ENCODE measurements around the gene ABCA7.

Gene ABCA7

DNA sequence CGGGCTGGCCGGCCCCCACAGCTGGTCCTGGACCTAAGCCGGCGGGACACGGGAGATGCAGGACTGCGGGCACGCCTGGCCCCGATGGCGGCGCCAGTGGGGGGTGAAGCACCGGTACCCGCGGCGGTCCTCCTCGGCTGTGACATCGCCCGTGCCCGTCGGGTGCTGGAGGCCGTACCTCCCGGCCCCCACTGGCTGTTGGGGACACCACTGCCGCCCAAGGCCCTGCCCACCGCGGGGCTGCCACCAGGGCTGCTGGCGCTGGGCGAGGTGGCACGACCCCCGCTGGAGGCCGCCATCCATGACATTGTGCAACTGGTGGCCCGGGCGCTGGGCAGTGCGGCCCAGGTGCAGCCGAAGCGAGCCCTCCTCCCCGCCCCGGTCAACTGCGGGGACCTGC lies 36.6 kb upstream of the ABCA7 start:
- DNase-seq = no peak

DNA sequence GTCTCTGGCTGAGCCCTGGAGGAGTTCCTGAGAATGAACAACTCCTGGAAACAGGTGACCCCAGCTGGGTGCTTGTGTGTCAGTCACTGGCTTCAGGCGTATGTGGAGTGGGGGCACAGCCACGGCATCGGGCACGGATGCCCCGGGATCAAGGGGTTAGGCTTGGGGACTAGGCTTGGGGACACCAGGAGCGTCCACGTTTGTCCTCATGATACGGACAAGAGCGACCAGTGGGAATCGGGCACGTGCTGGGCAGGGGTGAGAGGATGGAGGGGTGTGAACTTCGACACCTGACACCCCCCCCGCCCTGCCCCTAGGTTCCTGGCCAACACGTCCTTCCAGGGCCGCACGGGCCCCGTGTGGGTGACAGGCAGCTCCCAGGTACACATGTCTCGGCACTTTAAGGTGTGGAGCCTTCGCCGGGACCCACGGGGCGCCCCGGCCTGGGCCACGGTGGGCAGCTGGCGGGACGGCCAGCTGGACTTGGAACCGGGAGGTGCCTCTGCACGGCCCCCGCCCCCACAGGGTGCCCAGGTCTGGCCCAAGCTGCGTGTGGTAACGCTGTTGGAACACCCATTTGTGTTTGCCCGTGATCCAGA lies 35.6 kb upstream of the ABCA7 start:
- DNase-seq = no peak

DNA sequence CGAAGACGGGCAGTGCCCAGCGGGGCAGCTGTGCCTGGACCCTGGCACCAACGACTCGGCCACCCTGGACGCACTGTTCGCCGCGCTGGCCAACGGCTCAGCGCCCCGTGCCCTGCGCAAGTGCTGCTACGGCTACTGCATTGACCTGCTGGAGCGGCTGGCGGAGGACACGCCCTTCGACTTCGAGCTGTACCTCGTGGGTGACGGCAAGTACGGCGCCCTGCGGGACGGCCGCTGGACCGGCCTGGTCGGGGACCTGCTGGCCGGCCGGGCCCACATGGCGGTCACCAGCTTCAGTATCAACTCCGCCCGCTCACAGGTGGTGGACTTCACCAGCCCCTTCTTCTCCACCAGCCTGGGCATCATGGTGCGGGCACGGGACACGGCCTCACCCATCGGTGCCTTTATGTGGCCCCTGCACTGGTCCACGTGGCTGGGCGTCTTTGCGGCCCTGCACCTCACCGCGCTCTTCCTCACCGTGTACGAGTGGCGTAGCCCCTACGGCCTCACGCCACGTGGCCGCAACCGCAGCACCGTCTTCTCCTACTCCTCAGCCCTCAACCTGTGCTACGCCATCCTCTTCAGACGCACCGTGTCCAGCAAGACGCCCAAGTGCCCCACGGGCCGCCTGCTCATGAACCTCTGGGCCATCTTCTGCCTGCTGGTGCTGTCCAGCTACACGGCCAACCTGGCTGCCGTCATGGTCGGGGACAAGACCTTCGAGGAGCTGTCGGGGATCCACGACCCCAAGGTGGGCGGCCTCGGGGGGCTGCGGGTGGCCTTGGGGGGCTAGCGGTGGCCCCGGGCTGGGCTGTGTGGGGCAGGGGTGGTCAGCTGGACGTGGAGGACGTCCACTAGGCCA lies 34.9 kb upstream of the ABCA7 start:
- no peak for DNase-seq

DNA sequence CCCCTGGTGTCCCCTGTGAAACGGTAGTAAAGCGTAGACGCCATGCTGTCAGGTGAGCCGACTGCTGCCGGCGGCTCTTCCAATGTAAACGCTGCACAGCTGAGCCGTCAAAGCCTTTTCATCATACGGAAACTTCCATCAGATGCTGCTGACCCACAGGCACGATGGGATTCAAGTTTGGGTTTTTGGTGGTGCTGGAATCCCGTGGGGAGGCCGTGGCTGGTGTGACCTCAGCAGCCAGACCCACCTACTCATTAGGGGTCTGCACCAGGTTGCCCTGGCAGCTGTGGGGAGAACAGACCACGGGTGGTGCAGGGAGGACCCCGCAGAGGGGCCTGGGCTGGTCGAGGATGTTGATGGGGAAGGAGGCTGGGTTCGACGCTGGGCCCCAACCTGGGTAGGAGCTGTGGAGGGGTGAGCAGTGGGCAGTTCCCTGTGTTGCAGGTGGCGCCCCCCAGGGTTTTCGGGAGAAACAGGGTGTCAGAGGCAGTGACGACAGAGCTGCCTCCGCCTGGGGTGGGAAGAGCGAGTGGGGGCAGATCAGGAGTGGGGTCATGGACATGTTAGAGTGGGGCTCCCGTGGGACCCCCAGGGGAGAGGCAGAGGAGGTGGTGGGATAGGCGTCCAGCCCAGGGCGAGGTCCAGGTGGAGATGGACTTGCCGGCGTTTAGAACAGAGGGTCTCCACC lies 33.1 kb upstream of the ABCA7 start:
- no peak for DNase-seq

DNA sequence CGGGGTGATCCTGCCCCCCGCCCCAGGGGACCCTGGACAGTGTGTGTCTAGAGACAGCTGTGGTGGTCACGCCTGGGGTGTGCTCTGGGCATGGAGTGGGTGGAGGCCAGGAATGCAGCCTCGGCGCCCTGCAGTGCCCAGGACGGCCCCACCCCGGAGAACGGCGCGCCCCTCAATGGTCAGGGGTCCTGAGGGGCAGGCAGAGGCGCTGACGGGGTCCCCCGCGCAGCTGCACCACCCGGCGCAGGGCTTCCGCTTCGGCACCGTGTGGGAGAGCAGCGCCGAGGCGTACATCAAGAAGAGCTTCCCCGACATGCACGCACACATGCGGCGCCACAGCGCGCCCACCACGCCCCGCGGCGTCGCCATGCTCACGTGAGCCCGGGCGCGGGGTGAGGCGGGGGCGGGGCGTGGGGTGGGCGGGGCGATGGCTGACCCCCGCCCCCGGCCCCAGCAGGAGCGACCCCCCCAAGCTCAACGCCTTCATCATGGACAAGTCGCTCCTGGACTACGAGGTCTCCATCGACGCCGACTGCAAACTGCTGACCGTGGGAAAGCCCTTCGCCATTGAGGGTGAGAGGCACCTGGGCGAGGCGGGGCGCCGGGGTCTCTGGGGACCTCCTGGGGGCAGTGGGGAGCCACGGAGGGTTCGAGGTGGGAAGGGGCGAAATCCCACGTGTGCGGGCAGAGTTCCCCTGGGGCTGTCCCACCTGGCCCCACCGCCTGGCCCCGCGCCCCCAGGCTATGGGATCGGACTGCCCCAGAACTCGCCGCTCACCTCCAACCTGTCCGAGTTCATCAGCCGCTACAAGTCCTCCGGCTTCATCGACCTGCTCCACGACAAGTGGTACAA lies 32.3 kb upstream of the ABCA7 start:
- DNase-seq = no peak

DNA sequence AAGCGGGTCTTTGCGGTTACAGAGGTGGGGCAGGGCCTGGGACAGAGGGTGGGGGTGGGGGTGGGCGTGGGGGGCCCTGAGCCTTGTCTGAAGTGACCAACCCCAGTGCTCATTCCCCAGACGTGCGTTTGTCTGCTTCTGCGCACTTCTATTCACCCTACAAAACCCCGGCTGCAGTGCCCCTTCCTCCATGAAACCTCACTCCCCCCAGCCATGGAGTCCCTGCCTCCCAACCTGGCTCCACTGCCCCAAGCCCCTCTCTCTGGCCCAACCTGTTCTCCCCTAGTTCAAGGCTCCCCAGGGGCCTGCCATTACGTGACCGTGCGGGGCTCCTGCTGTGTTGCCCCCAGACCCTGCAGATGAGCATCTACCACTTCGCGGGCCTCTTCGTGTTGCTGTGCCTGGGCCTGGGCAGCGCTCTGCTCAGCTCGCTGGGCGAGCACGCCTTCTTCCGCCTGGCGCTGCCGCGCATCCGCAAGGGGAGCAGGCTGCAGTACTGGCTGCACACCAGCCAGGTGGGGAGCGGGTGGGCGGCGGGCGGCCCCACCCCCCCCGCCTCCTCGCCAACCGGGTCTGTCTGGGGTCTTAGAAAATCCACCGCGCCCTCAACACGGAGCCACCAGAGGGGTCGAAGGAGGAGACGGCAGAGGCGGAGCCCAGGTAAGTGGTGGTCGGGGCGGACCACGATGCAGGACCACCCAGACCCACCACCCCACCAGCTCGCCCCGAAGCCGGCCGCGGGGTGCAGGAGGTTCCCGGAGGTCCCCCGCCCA lies 31.5 kb upstream of the ABCA7 start:
- DNase-seq = no peak

DNA sequence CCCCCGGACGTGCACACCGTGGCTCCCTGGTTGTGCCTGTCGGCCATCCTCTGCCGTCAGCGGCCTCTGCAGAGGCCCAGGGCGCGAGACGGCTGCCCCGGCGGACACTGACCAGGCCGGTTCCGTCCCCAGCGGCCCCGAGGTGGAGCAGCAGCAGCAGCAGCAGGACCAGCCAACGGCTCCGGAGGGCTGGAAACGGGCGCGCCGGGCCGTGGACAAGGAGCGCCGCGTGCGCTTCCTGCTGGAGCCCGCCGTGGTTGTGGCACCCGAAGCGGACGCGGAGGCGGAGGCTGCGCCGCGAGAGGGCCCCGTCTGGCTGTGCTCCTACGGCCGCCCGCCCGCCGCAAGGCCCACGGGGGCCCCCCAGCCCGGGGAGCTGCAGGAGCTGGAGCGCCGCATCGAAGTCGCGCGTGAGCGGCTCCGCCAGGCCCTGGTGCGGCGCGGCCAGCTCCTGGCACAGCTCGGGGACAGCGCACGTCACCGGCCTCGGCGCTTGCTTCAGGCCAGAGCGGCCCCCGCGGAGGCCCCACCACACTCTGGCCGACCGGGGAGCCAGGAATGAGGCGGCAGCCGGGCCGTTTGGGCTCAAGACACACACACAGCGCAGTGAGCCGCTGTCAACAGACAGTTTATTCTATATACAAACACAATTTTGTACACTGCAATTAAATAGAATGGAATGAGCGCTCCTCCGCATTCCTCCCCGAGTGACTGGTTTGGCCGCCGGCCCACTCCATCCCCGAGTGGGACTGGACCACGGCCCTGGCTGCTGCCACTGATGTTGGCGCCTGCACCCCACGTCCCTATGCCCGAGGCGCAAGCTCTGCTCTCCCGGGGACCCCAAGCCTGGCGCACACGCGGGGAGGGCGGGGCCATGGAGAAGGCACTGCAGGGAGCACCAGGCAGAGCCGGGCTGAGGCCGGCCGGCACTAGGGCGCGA lies 30.6 kb upstream of the ABCA7 start:
- DNase-seq = no peak

DNA sequence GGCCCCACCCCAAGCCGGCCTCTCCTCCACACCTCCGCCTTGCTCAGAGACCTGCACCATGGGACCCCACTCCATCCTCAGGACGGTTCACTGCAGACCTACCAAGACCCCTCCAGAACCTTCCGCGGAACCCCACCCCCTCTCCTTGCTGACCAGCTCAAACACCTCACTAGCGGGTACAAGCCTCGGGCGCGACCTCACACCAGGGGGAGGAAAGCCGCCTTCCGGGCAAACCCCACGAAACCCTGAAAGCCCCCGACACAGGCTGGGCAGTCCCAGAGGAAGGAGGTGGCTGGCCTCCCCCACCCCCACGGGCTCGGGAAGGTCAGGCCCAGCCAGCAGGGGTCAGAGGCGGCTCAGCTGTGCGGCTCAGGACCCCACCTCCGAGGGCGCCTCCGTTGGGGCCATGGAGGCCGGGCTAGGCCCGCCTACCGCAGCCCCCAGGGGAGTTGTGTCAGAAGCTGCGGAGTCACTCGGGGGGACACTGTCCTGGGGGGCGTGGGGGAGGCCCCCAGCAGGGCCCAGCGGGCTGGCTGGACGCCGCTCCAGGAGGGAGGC lies 29.8 kb upstream of the ABCA7 start:
- DNase-seq = no peak

DNA sequence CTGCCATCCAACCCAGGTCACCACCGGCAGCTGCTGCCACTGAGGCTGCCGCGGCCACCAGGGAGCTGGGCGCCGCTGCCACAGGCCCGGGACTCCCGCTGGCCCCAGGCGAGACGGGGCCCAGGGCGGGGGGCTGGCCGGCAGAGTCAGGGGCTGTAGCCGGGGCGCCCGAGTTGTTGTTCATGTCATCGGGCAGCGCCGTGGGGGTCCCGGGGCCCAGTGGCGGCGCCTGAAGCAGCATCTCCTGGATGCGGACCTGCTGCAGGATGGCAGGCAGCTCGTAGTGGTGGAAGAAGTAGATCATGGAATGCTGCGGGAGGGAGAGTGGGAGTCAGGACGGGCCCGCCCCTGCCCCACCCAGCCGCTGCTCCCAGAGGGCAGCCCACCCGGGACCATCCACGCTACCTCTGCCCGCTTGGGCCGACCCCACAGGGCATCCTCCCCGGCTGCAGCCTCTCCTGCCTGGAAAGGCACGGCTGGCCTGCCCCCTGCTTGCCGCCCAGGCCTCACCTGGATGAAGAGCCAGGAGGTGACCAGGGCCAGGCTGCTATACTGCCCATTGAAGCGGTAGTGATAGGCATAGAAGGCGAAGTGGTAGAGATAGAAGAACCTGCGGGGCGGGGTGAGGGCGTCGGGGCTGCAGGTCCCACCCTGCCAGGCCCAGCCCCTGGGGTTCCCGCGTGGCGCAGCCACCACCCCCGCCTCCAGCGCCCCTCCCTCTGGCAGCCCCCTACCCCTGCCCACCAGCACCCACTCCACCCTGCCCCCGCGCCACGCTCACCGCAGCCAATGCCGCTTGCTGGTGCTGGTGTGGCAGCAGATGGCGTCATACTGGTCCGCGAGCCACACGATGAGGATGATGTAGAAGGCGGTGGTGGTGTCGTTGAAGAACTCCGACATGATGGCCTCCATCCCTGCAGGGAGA lies 29.1 kb upstream of the ABCA7 start:
- no peak for DNase-seq

DNA sequence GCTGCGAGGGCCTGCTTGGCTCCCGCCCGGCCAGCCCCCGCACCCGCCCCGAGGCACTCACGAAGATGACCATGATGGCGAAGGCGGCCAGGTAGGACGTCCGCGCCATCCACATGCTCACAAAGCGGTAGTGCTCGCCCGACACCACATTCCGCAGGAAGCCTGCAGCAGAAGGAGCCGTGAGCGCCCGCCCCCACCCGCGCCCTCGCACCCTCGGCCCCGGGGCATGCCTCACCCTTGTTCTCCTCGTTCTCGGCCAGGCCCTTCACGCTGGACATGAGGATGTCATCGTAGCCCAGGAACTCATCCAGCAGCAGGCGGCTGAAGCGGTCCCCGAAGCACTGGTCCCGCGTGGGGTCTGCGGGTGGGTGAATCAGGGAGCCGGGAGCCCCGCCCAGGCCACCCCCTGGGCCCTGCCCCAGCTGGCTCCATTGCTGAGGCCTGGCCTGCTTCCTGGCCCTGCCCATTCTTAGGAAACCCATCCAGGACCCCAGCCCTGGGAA lies 28.0 kb upstream of the ABCA7 start:
- no peak for DNase-seq

DNA sequence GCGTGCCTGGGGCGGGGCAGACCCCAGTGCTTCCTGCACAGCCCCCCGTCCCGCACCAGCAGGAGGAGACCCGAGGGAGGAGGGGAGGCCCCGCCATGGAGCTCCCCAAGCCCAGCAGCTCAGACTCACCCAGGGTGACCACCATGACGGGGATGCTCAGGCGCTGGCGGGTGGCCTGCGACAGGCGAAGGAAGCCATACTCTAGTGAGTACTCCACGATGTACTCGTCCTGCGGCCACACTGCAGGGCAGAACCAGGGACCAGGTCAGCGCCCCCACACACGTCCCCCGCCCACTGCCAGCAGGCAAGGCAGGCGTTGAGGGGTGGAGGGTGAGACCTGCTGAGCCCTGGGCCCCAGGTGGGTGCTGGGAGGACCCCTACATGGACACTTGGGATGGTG lies 27.6 kb upstream of the ABCA7 start:
- DNase-seq = no peak

DNA sequence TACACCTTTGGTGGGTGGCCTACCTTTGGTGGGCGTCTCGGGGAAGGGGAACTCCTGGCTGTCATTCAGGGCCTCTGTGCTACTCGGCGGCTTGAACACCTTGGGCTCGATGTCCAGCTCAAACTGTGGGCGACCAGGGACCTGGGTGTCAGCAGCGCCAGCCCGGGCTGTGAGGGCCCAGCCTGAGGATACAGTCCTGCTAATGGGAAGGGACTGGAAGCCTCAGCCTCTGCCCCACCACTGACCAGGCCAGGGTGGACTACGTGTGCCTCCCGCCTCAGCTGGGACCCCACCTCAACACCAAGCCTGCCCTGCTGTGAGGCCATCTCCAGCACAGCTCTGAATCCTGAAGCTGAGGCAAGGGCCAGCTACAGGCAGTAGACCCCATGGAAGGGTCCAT lies 26.7 kb upstream of the ABCA7 start:
- DNase-seq = no peak

DNA sequence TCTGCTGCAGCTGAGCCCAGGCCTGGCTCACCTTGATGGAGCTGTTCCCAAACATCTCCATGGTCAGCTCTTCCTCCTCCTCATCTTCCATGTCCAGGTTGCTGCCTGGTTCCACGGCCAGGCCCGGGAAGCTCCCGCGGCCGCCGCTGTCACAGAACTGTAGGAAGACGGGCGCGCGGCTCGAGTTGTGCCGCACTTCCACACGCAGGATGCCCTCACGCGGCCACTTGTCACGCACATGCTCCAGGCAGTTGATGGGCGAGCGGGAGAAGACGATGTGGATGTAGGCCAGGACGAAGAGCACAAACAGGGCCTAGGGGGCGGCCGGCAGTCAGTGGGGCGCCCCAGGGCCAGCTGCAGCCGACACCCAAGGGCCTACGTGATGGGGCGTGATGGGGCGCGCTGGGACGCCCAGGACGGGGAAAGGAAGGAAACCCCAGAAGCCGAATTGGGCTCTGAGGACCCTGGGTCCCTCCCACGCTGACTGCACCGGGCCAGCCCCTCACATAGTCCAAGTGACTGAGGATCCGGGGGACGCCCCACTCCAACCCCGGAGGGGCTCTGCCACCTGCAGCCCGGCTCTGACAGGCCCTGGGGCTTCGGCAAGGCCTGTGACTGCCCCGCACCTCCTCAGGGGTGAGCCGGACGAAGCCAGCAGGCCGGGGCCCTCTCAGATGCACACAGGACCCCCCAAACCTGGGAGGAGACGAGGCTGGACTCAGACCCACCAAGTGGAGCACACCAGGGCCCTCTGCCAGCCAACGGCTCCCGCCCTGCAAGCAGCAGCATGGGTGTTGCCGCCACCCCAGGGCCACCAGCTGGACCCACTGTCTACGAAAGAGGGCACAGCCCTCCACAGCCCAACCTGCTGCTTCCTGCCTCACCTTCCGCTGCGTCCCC lies 25.5 kb upstream of the ABCA7 start:
- no peak for DNase-seq

DNA sequence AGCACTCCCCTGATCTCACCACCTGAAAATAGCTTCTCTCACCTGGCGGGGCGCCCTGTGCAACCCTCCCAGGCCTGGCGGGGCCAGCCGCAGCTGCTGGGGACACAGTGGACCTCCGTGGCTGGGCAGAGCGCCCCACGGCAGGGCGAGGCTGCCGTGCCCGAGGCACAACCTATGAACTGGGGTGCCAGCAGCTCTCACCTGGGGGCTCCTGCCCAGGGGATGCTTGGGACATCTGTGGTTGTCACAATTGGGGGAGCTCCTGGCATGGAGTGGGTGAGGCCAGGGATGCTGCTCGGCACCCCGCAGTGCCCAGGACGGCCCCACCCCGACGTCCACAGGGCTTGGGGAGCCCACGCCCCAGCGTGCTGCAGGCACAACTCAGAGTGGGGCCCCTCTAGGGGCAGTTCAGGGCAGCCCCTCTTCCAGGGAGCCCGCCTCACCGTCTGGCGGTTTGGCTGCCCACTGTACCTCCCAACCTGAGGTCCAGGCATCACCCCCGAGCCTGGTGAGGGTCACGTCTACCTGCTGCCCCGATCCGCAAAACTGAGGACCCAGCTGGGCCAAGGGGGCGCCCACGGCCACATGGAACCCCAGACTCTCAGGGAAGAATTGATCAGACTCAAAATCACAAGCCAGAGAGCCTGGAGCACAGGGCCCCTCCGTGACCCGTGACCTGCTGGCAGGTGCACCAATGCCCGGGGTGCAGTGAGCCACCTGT lies 24.7 kb upstream of the ABCA7 start:
- no peak for DNase-seq

DNA sequence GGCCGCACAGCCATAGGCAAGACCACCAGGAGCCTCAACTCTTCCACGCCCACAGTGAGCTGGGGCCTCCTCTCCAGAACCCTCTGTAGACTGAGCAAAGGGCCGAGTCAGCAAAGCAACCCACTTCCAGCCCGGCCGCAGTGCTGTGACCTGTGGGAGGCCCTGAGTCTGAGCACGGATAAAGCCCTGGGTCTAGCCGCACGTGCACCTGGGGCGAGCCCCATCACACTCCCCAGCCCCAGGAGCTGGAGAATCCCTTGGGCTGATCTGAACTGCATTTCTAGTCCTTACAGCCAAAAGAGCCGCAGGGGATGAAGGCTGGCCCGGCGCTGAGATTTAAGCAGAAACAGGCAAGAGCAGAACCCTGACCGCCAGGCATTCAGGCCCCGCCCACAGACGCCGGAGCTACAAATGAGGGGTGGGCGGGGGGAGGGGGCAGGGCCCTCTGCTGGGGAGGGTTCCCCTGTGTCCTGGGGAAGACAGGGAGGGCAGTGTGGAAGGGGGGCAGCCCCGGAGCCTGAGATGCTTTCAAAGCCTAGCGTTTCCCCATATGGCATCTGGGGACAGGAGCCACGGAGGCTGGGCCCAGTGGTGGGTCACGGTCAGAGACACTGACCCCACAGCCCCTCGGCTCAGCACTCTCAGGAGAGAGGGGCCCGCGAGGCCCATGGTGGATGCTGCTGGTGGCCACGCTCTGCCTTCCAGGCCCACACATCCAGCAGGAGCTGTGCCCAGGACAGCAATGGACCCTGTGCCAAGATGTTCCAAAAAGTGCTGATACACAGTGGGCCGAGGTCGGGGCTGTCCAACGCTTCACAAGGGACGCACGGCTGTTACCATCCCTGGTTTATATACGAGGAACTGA lies 23.9 kb upstream of the ABCA7 start:
- no peak for DNase-seq

DNA sequence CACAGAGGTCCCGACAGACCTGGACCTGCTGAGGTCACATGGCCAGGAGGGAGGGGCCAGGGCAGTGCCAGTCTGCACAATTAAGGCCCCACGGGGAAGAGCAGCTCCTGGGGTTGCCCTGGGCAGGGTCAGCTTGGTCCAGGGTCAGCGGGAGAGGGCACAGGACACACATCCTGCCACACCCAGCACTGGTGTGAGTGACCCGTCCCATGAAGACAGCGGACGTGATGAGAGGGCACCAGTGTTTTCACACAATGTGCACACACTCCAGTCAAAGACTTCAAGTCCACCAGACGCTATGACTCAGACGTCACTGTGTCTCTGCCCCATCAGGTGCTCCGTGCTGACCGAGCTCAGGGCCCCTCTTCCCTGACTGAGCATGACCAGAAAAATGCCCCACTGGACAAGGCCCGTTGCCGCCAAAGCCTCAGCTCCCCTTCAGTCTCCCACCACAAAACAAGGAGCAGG lies 23.2 kb upstream of the ABCA7 start:
- no peak for DNase-seq
